Measurements from ENCODE around the gene PARP11.

PARP11 gene

GRCh38 chr12:3790642-3791041, 82.6 kb downstream of the PARP11 start:
- Histone ChIP-seq H3K27ac (ENCODE audit: low read depth, low read length) (no peak overlapping the region), H3K4me2 (ENCODE audit: low read length) (no peak overlapping the region), H3K4me1 (ENCODE audit: control insufficient read depth, low read length) (peaks cover 5% of the 10 kb centered on the region), H3F3A (ENCODE audit: control insufficient read depth, insufficient read depth) (no peaks in the 10 kb centered on the region), H3K9me3 (ENCODE audit: control insufficient read depth, insufficient read depth, low read length) (no peaks in the 10 kb centered on the region), H4K20me1 (ENCODE audit: control insufficient read depth, insufficient read depth, low read depth, low read length) (no peaks in the 10 kb centered on the region), H3K36me3 (ENCODE audit: control insufficient read depth, low read length) (no peaks in the 10 kb centered on the region), H3K9me2 (replicated peaks; ENCODE audit: control insufficient read depth, low read length) (no peaks in the 10 kb centered on the region), H3K4me3 (ENCODE audit: low read length) (no peak overlapping the region), H3K79me2 (ENCODE audit: control insufficient read depth, low read length) (no peaks in the 10 kb centered on the region), H3K27me3 (ENCODE audit: control insufficient read depth, low read length) (no peaks in the 10 kb centered on the region)
- no peak for TF ChIP-seq EZH2phosphoT487 (IDR thresholded peaks at IDR 0.05; ENCODE audit: borderline replicate concordance, low read length)
- TF ChIP-seq CTCF (IDR thresholded peaks at IDR 0.05; ENCODE audit: low read depth, low read length, poor library complexity, severe bottlenecking): no peak

- Histone ChIP-seq H3K36me3 (ENCODE audit: control insufficient read depth, low read length) (no peaks in the 10 kb centered on the region), H3K27me3 (ENCODE audit: control insufficient read depth, low read length) (no peaks in the 10 kb centered on the region), H3K9me3 (ENCODE audit: control insufficient read depth, insufficient read depth, low read length) (no peaks in the 10 kb centered on the region), H3K4me3 (ENCODE audit: low read length) (no peak overlapping the region), H3F3A (ENCODE audit: control insufficient read depth, insufficient read depth) (no peaks in the 10 kb centered on the region), H4K20me1 (ENCODE audit: control insufficient read depth, insufficient read depth, low read depth, low read length) (no peaks in the 10 kb centered on the region), H3K4me2 (ENCODE audit: low read length) (no peak overlapping the region), H3K27ac (ENCODE audit: low read depth, low read length) (no peak overlapping the region), H3K79me2 (ENCODE audit: control insufficient read depth, low read length) (no peaks in the 10 kb centered on the region), H3K9me2 (replicated peaks; ENCODE audit: control insufficient read depth, low read length) (no peaks in the 10 kb centered on the region), H3K4me1 (ENCODE audit: control insufficient read depth, low read length) (peaks cover 5% of the 10 kb centered on the region)
- TF ChIP-seq CTCF (IDR thresholded peaks at IDR 0.05; ENCODE audit: low read depth, low read length, poor library complexity, severe bottlenecking): no peak
- TF ChIP-seq EZH2phosphoT487 (IDR thresholded peaks at IDR 0.05; ENCODE audit: borderline replicate concordance, low read length): no peak
Observed at GRCh38 chr12:3789838-3790237, 83.4 kb downstream of the PARP11 start.

- TF ChIP-seq CTCF (IDR thresholded peaks at IDR 0.05; ENCODE audit: low read depth, low read length, poor library complexity, severe bottlenecking) (peak; percentile 71), EZH2phosphoT487 (IDR thresholded peaks at IDR 0.05; ENCODE audit: borderline replicate concordance, low read length) (no peak)
- Histone ChIP-seq H3F3A (ENCODE audit: control insufficient read depth, insufficient read depth) (no peaks in the 10 kb centered on the region), H3K9me2 (replicated peaks; ENCODE audit: control insufficient read depth, low read length) (no peaks in the 10 kb centered on the region), H3K9me3 (ENCODE audit: control insufficient read depth, insufficient read depth, low read length) (no peaks in the 10 kb centered on the region), H3K4me1 (ENCODE audit: control insufficient read depth, low read length) (peaks cover 12% of the 10 kb centered on the region), H3K36me3 (ENCODE audit: control insufficient read depth, low read length) (no peaks in the 10 kb centered on the region), H3K27me3 (ENCODE audit: control insufficient read depth, low read length) (peaks cover 9% of the 10 kb centered on the region; the same call in 1 of the 2 replicates), H3K4me3 (ENCODE audit: low read length) (no peak overlapping the region), H4K20me1 (ENCODE audit: control insufficient read depth, insufficient read depth, low read depth, low read length) (no peaks in the 10 kb centered on the region), H3K79me2 (ENCODE audit: control insufficient read depth, low read length) (no peaks in the 10 kb centered on the region), H3K4me2 (ENCODE audit: low read length) (no peak overlapping the region), H3K27ac (ENCODE audit: low read depth, low read length) (no peak overlapping the region)
Observed at GRCh38 chr12:3777206-3777809, 95.9 kb downstream of the PARP11 start.
